ENCODE measurements around the gene PDE2A.
"Not testable (repeated sequence)": the region's sequence is repeated elsewhere in the genome, so short reads cannot be mapped to it uniquely, and the experiment has no call there.

Gene PDE2A

DNA sequence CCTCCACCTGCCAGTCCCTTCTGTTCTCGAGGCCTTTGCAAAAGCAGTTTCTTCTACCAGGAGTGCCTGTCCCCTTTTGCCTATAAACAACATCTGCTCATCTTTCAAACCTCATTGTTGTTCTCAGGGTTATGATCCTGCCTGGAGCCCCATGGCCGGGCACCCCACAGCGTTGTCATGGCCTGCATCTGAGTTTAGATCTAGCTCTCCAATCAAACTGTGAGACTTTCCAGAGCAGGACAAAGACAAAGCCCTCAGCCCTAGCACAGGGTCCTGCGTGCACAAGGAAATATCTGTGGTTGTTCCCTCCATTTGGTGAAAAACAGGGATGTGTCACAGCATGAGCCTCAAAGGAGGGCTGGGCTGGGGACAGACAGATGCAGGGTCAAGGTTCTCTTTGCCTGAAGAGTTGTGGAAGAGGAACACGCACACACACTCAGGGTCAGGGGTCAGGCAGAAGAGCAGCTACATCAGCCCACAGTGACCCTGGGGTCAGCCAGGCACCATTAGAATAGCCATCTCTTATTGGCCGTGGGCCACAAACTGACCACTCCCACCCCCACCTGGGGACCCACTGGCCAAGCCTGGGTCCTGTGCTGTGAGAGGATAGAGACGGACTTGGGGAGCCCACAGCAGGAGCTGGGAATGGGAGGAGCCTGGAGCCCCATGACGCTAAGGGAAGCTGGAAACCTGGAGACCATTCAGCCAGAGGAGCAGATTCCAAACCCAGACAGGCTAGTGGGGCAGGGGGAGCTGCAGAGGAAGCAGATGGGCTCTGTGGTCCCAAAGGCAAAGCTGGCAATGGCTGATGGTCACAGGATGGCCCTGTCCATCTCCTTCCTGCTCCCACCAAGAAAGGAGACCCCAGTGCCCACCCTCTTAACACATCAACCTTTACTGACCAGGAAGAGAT is 99.4 kb downstream of the PDE2A start:
- DNase-seq, result no peak

GRCh38 chr11:72573855-72574445 is 100.3 kb downstream of the PDE2A start:
- no peak for DNase-seq

DNA sequence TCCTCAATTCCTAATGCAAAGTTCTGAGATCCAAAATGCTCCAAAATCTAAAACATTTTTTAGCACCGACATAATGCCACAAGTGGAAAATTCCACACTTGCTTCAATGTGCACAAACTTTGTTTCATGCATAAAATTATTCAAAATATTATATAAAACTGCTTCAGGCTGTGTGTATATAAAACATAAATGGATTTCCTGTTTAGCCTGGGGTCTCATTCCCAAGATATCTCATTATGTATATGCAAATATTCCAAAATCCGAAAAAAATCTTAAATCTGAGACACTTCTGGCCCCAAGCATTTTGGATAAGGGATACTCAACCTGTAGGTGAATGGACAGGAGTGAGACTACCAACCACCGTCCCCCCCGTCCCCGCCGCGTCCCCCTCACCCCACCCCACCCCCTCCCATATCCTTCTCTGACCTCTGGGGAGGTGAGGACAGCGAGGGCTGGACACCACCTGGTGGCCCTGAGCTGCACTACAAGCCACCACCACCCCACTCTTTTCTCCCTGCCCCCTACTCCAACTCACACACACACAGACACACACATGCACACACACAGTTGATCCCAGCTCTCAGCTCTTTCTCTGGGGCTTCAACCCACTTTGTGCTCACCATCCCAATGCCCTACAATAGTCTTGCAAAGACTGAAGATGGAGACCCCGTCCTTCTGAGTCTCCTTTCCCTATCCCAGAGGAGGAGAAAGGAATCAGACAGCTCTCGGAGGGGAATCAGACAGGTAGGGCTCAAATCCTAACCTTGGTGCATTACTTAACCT is 101.0 kb downstream of the PDE2A start:
- DNase-seq, result peak; percentile 35

GRCh38 chr11:72572540-72572939 is 101.7 kb downstream of the PDE2A start:
- DNase-seq, result not testable (repeated sequence)

GRCh38 chr11:72570893-72571661 is 103.1 kb downstream of the PDE2A start:
- DNase-seq, result no peak

GRCh38 chr11:72569966-72570892 is 104.0 kb downstream of the PDE2A start:
- DNase-seq, result peak; percentile 55

DNA sequence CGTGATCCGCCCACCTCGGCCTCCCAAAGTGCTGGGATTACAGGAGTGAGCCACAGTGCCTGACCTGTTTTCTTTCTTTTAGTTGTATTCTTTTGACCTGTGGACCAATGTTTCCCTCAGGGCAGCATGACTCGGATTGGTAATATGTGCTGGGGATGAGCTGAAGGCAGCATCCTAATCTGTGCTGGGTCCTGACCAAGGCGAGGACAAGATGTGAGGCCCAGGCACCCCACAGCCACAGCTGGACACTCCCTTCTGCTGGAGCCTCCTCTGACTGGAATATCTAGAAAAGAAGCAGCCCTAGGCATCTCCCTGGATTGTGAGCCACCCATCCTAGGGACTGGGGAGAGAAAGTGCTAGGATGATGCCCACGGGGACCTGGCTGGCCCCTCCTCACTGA is 105.4 kb downstream of the PDE2A start:
- peak; percentile 10 for DNase-seq

- DNase-seq, result no peak
Measured at GRCh38 chr11:72562431-72562830, 111.8 kb downstream of the PDE2A start.

GRCh38 chr11:72561856-72562255 is 112.4 kb downstream of the PDE2A start:
- no peak for DNase-seq

- not testable (repeated sequence) for DNase-seq
Measured at GRCh38 chr11:72560864-72561263, 113.4 kb downstream of the PDE2A start.

DNA sequence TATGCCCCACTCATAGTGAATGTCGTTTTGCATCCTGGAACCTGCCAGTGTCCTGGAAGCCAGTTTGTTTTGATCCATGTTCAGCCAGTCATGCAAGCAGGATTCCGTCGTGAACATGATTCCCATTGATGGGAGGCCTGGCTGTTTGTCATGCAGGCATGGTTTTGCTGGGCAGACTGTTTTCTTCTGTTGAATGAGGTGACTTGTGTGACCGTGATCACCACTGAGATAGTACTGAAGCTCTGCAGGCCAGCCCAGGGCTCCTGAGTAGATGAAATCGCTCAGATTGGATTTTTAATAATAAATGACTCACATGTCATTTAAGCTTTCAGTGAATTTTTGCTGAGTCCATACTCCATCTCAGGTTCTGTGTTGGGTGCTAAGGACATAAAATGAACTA is 117.8 kb downstream of the PDE2A start:
- no peak for DNase-seq

- not testable (repeated sequence) for DNase-seq
Measured at GRCh38 chr11:72555014-72555522, 119.2 kb downstream of the PDE2A start.

- no peak for DNase-seq
Measured at GRCh38 chr11:72553706-72554105, 120.5 kb downstream of the PDE2A start.

DNA sequence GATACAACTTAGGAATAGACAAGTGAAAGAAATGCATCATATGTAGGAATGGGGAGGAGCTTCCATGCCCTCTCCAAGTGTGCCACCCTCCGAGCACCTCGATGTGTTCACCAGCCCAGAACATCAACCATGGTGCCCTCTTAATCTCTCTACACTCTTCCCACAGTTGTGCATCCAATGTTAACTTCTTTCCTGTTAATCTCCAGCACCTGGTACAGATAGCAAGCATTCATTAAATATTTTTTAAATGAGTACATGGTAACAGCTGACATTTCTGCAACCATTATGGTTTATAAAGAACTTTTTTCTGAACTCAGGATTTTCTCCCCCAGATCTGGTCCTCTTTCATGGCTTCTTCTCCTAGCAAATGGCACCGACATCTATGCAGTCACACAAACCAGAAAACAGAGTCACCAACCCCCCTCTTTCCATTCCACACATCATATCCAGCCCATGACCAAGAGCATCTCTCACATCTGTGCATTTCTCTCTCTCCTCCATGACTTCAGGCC is 121.8 kb downstream of the PDE2A start:
- no peak for DNase-seq

DNA sequence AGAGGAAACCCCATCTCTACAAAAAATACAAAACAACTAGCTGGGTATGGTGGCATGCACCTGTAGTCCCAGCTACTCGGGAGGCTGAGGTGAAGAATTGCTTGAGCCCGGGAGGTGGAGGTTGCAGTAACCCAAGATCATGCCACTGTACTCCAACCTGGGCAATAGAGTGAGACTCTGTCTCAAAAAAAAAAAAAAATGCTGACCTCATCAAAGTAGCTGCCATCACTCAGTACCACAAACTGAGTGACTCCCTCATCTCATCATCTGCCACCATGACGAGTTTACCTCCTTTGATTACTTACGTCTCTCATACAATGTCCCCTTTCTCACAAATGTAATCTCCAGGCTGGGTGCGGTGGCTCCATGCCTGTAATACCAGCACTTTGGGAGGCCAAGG is 122.7 kb downstream of the PDE2A start:
- no peak for DNase-seq

- DNase-seq, result peak; percentile 51
Measured at GRCh38 chr11:72548463-72548862, 125.8 kb downstream of the PDE2A start.

- DNase-seq, result no peak
Measured at GRCh38 chr11:72546866-72547265, 127.4 kb downstream of the PDE2A start.

GRCh38 chr11:72544589-72544988 is 129.6 kb downstream of the PDE2A start:
- no peak for DNase-seq

DNA sequence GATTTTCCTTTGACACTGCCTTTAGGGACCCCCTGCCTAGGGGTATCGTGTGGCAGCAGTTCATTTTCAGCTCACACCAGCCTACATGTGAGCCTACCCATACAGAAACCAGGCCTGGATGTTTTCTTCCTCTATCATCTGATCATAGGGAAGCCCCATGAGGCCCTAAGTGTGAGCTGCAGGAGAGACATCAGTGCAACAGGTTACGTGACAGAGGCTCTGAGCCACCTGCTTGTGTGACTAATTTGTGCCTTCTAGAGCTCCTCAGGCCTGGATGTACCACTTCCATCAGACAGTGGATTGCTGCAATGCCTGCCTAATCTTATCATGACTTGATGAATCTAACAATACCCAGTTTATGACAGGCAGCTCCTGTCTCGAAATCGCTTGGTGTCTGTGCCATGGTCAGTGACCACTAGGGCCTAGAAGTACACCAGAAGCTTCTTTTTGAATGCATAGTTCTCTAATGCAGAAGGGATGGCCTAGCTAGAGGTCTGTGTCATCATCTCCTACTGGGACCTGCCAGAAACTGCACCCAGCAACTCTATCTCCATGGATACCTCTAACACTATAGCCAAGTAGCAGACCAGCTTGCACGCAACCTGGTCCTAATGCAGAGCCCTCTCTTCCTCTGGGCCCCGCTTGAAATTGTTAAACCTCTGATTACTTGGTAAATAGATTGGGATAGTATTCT is 130.2 kb downstream of the PDE2A start:
- DNase-seq, result no peak
